Neural cell (in vitro differentiated cells): ENCODE data around the gene PLXNA3. TPM values are rescaled to one million over a fixed set of nuclear protein-coding genes. Genes with fewer than 3 reads are reported as not detected.

ENCODE experiments used
- H2AFZ ChIP-seq: fragments of 200-600, 300-800 bp; sonication (generic), shearing (Covaris generic); 2 replicates; pipeline ENCODE4 v1.6.0; 2014; ENCODE audit warnings: low read depth, mild to moderate bottlenecking, antibody characterized with exemption, low read length, moderate library complexity
- H3F3A ChIP-seq: fragments of 200-600 bp; shearing (Covaris generic); 2 replicates; pipeline ENCODE4 v1.6.1; 2016; ENCODE audit warnings: mild to moderate bottlenecking, moderate library complexity, mixed read lengths, antibody characterized with exemption, low read length; ENCODE audit not compliant: insufficient read depth, poor library complexity, severe bottlenecking
- H3K27ac ChIP-seq: fragments of 200-600, 300-800 bp; sonication (generic), shearing (Covaris generic); 2 replicates; pipeline ENCODE4 v1.5.1; 2014; ENCODE audit warnings: mild to moderate bottlenecking, low read length, moderate library complexity
- H3K27me3 ChIP-seq: fragments of 300-800, 200-600 bp; sonication (generic), shearing (Covaris generic); 2 replicates; pipeline ENCODE4 v1.6.0; 2014; ENCODE audit warnings: mild to moderate bottlenecking, low read depth, low read length, moderate library complexity; ENCODE audit not compliant: insufficient read depth
- H3K36me3 ChIP-seq: fragments of 300-800, 200-600 bp; sonication (generic), shearing (Covaris generic); 2 replicates; pipeline ENCODE4 v1.5.1; 2014; ENCODE audit warnings: mild to moderate bottlenecking, antibody characterized with exemption, low read length, moderate library complexity; ENCODE audit not compliant: insufficient read depth
- H3K4me2 ChIP-seq: fragments of 300-800, 200-600 bp; sonication (generic), shearing (Covaris generic); 2 replicates; pipeline ENCODE4 v1.6.0; 2014; ENCODE audit warnings: mild to moderate bottlenecking, low read length
- H3K4me3 ChIP-seq: fragments of 300-800, 200-600 bp; sonication (generic), shearing (Covaris generic); 2 replicates; pipeline ENCODE4 v1.5.1; 2014; ENCODE audit warnings: mild to moderate bottlenecking, low read length, moderate library complexity
- H3K79me2 ChIP-seq: fragments of 200-600 bp; shearing (Covaris generic); replicated peaks from 2 replicates; pipeline ENCODE4 v1.6.0; 2014; ENCODE audit warnings: mild to moderate bottlenecking, low read length, moderate library complexity; ENCODE audit not compliant: insufficient read depth
- H3K9ac ChIP-seq: fragments of 300-800, 200-600 bp; sonication (generic), shearing (Covaris generic); 2 replicates; pipeline ENCODE4 v1.6.1; 2016; ENCODE audit warnings: mild to moderate bottlenecking, low read length, mixed read lengths
- H3K9me2 ChIP-seq: fragments of 200-600 bp; shearing (Covaris generic); 2 replicates; pipeline ENCODE4 v1.6.1; 2016; ENCODE audit warnings: mild to moderate bottlenecking, low read length, mixed read lengths; ENCODE audit not compliant: insufficient read depth
- H3K9me3 ChIP-seq: fragments of 200-600, 300-800 bp; sonication (generic), shearing (Covaris generic); 2 replicates; pipeline ENCODE4 v1.6.1; 2016; ENCODE audit warnings: mild to moderate bottlenecking, mixed run types, low read length, moderate library complexity, mixed read lengths
- H4K20me1 ChIP-seq: fragments of 200-600 bp; shearing (Covaris generic); 2 replicates; pipeline ENCODE4 v1.6.1; 2016; ENCODE audit warnings: mild to moderate bottlenecking, mixed run types; ENCODE audit not compliant: insufficient read depth
- CTCF ChIP-seq: fragments of 450-650 bp; IDR thresholded peaks from 2 replicates; pipeline ENCODE4 v1.5.1; 2014; ENCODE audit warnings: antibody characterized with exemption, mild to moderate bottlenecking, moderate library complexity; ENCODE audit not compliant: poor library complexity, severe bottlenecking
- EP300 ChIP-seq: fragments of 450-650 bp; conservative IDR thresholded peaks from 2 replicates; pipeline ENCODE4 v1.6.1; 2014; ENCODE audit warnings: antibody characterized with exemption, mild to moderate bottlenecking, moderate library complexity; ENCODE audit not compliant: poor library complexity, severe bottlenecking
- EZH2 ChIP-seq: fragments of 200-600, 300-800 bp; shearing (Covaris generic), sonication (generic); IDR thresholded peaks from 2 replicates; pipeline ENCODE4 v1.6.1; 2014; ENCODE audit warnings: antibody characterized with exemption, low read length, borderline replicate concordance, mild to moderate bottlenecking; ENCODE audit not compliant: insufficient read depth, poor library complexity, severe bottlenecking
- MXI1 ChIP-seq: fragments of 450-650 bp; conservative IDR thresholded peaks from 2 replicates; pipeline ENCODE4 v1.6.1; 2014; ENCODE audit warnings: antibody characterized with exemption, mild to moderate bottlenecking; ENCODE audit not compliant: poor library complexity, severe bottlenecking
- POLR2AphosphoS5 ChIP-seq: IDR thresholded peaks from 2 replicates; pipeline ENCODE4 v1.6.1; 2012
- RAD21 ChIP-seq: fragments of 450-650 bp; conservative IDR thresholded peaks from 2 replicates; pipeline ENCODE4 v1.6.1; 2014; ENCODE audit warnings: antibody characterized with exemption, mild to moderate bottlenecking, moderate library complexity
- REST ChIP-seq: IDR thresholded peaks from 2 replicates; pipeline ENCODE4 v1.6.1; 2012; ENCODE audit warnings: borderline replicate concordance
- SMC3 ChIP-seq: fragments of 450-650 bp; conservative IDR thresholded peaks from 2 replicates; pipeline ENCODE4 v1.6.1; 2014; ENCODE audit warnings: antibody characterized with exemption, mild to moderate bottlenecking, moderate library complexity; ENCODE audit not compliant: poor library complexity
- TAF1 ChIP-seq: IDR thresholded peaks from 2 replicates; pipeline ENCODE4 v1.6.1; 2012; ENCODE audit warnings: low read depth
- polyA plus RNA-seq: library from polyadenylated mRNA; depleted of rRNA; stranded (reverse); fragments of >200 nt; gene quantifications from 2 replicates; pipeline ENCODE4 v1.2.3, GENCODE V29; 2014

Gene PLXNA3
- polyA plus RNA-seq, 1 donor from 2014 or later = 17.2 TPM

GRCh38 chrX:154525606-154526490 is 67.8 kb downstream of the PLXNA3 start:
- Histone ChIP-seq H3K9ac (no peak overlapping the region), H4K20me1 (no peaks in the 10 kb centered on the region), H3K27ac (no peak overlapping the region), H3K36me3 (no peaks in the 10 kb centered on the region), H3K9me3 (no peaks in the 10 kb centered on the region), H3K27me3 (no peaks in the 10 kb centered on the region), H3F3A (no peaks in the 10 kb centered on the region), H2AFZ (no peak overlapping the region), H3K9me2 (no peaks in the 10 kb centered on the region), H3K4me3 (no peak overlapping the region), H3K4me2 (no peak overlapping the region), H3K79me2 (no peaks in the 10 kb centered on the region)
- TF ChIP-seq POLR2AphosphoS5 = no peak
- TF ChIP-seq REST = no peak
- no peak for TF ChIP-seq TAF1
- TF ChIP-seq MXI1 = no peak
- no peak for TF ChIP-seq CTCF
- TF ChIP-seq RAD21 = no peak
- no peak for TF ChIP-seq EP300
- no peak for TF ChIP-seq EZH2
- no peak for TF ChIP-seq SMC3

- peak overlapping the region; percentile 45 for H2AFZ ChIP-seq
- TF ChIP-seq CTCF (peak; percentile 68), SMC3 (peak; percentile 43), RAD21 (peak; percentile 43), MXI1 (no peak), REST (peak; percentile 31), POLR2AphosphoS5 (peak; percentile 46)
- peak overlapping the region; percentile 63 for H3K27ac ChIP-seq
- H3K9me2 ChIP-seq = no peaks in the 10 kb centered on the region
- no peaks in the 10 kb centered on the region for H3K79me2 ChIP-seq
- no peaks in the 10 kb centered on the region for H4K20me1 ChIP-seq
- H3K4me3 ChIP-seq = peak overlapping the region; percentile 47
- H3K9ac ChIP-seq = peak overlapping the region; percentile 59
- no peak overlapping the region for H3K4me2 ChIP-seq
- no peaks in the 10 kb centered on the region for H3K36me3 ChIP-seq
- no peaks in the 10 kb centered on the region for H3K27me3 ChIP-seq
- H3F3A ChIP-seq = no peaks in the 10 kb centered on the region
- no peaks in the 10 kb centered on the region for H3K9me3 ChIP-seq
These were observed 69.0 kb downstream of the PLXNA3 start for GRCh38 chrX:154526901-154527675.
